Loucy (cell line): Measurements from ENCODE around the gene GLP2R.

Experiments
- H2AFZ ChIP-seq: fragments of 200-600 bp; sonication (generic); 2 replicates; pipeline ENCODE4 v1.6.0; 2016; ENCODE audit warnings: antibody characterized with exemption, mild to moderate bottlenecking, low read length, moderate library complexity
- H3F3A ChIP-seq: fragments of 200-600 bp; 2 replicates; pipeline ENCODE4 v1.6.0; 2016; ENCODE audit warnings: antibody characterized with exemption, low read depth, mild to moderate bottlenecking
- H3K27me3 ChIP-seq: fragments of 200-600 bp; sonication (generic); 2 replicates; pipeline ENCODE4 v1.6.1; 2014; ENCODE audit warnings: low read length, mild to moderate bottlenecking; ENCODE audit not compliant: insufficient read depth, poor library complexity, severe bottlenecking
- H3K36me3 ChIP-seq: fragments of 200-600 bp; sonication (generic); 2 replicates; pipeline ENCODE4 v1.6.1; 2016; ENCODE audit warnings: low read length; ENCODE audit not compliant: insufficient read depth
- H3K4me1 ChIP-seq: fragments of 200-600 bp; sonication (generic); 2 replicates; pipeline ENCODE4 v1.5.1; 2014; ENCODE audit warnings: low read length, mild to moderate bottlenecking; ENCODE audit not compliant: insufficient read depth, poor library complexity, severe bottlenecking
- H3K4me2 ChIP-seq: fragments of 200-600 bp; sonication (generic); 2 replicates; pipeline ENCODE4 v1.6.0; 2014; ENCODE audit warnings: antibody characterized with exemption, low read length, low read depth, mild to moderate bottlenecking; ENCODE audit not compliant: poor library complexity, severe bottlenecking
- H3K4me3 ChIP-seq: fragments of 200-600 bp; sonication (generic); 2 replicates; pipeline ENCODE4 v1.5.1; 2014; ENCODE audit warnings: low read length, mild to moderate bottlenecking, mixed read lengths; ENCODE audit not compliant: poor library complexity, severe bottlenecking
- H3K79me2 ChIP-seq: fragments of 200-600 bp; sonication (generic); 2 replicates; pipeline ENCODE4 v1.6.1; 2014; ENCODE audit warnings: low read length; ENCODE audit not compliant: insufficient read depth
- H3K9ac ChIP-seq: fragments of 200-600 bp; sonication (generic); 2 replicates; pipeline ENCODE4 v1.6.0; 2014; ENCODE audit warnings: mild to moderate bottlenecking, low read depth, low read length, moderate library complexity; ENCODE audit not compliant: poor library complexity, severe bottlenecking
- H3K9me2 ChIP-seq: fragments of 200-600 bp; sonication (generic); replicated peaks from 2 replicates; pipeline ENCODE4 v1.6.1; 2016; ENCODE audit warnings: low read depth, low read length, mixed read lengths
- H3K9me3 ChIP-seq: fragments of 200-600 bp; sonication (generic); 2 replicates; pipeline ENCODE4 v1.6.1; 2014; ENCODE audit warnings: mild to moderate bottlenecking, antibody characterized with exemption, low read length, low read depth; ENCODE audit not compliant: insufficient read depth
- H4K20me1 ChIP-seq: fragments of 200-600 bp; sonication (generic); 2 replicates; pipeline ENCODE4 v1.6.0; 2014; ENCODE audit warnings: antibody characterized with exemption, low read length, mild to moderate bottlenecking; ENCODE audit not compliant: insufficient read depth, poor library complexity, severe bottlenecking
- CTCF ChIP-seq: fragments of 200-600 bp; sonication (generic); conservative IDR thresholded peaks from 2 replicates; pipeline ENCODE4 v1.5.1; 2014; ENCODE audit warnings: mild to moderate bottlenecking, antibody characterized with exemption, low read length
- EZH2phosphoT487 ChIP-seq: fragments of 200-600 bp; IDR thresholded peaks from 2 replicates; pipeline ENCODE4 v1.6.1; 2018; ENCODE audit warnings: antibody characterized with exemption, mild to moderate bottlenecking, moderate library complexity, borderline replicate concordance

The GLP2R gene

DNA sequence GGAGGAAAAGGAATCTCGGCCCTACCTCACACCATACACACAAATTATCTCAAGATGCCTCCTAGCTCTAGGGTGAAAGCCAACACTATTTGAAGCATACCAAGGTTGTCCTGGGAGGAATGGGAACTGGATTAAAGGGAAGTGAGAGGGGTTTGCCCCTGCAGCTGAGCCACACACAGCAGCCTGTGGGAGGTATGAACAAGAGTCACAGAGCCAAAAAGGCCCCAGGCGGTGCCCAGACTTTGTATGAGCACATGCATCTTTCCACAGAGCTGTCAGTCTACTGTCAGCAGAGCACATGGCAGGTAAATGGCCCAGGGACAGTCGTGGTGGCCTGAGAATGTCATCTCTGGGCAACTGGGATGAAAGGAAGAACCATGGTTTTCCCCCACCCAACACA is 110.4 kb downstream of the GLP2R start:
- TF ChIP-seq EZH2phosphoT487 (no peak), CTCF (no peak)
- Histone ChIP-seq H3K9me2 (no peaks in the 10 kb centered on the region), H3K4me2 (no peak overlapping the region), H2AFZ (no peak overlapping the region), H3K4me1 (no peaks in the 10 kb centered on the region), H3K36me3 (peaks cover 60% of the 10 kb centered on the region), H3K27me3 (no peaks in the 10 kb centered on the region), H3F3A (no peaks in the 10 kb centered on the region), H3K79me2 (no peaks in the 10 kb centered on the region), H4K20me1 (no peaks in the 10 kb centered on the region), H3K4me3 (no peak overlapping the region), H3K9ac (no peak overlapping the region), H3K9me3 (no peaks in the 10 kb centered on the region; the same call in 1 of the 2 replicates)

DNA sequence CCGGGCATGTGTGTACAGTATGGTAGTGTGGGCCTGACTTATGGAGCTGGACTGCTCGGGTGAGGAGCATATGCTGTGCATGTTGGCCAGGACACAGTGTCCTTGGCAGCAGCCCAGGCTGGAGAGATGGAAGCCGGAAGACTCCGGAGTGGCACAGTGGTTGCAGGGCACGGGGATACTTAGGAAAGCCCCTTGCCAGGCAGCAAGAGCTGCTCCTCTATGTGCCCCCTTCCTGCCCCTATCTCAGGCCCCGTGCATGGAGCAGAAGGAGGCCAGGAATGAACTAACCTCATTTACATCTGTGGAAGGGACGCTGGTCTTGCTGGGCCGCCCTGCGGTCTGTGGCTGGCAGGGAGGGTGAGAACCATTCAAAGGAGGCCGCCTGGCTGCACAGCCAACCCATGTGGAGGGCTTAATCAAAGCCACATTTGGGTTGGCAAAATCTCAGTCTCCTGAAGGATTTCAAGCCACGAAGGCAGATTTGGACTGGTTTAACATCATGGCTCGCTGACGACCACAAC is 111.6 kb downstream of the GLP2R start:
- no peaks in the 10 kb centered on the region for H4K20me1 ChIP-seq
- H2AFZ ChIP-seq: no peak overlapping the region
- H3K36me3 ChIP-seq: peaks cover 63% of the 10 kb centered on the region
- H3K9me2 ChIP-seq: no peaks in the 10 kb centered on the region
- no peaks in the 10 kb centered on the region for H3F3A ChIP-seq
- no peak overlapping the region for H3K4me2 ChIP-seq
- no peak overlapping the region for H3K4me3 ChIP-seq
- no peak overlapping the region for H3K9ac ChIP-seq
- H3K4me1 ChIP-seq: no peaks in the 10 kb centered on the region
- no peaks in the 10 kb centered on the region; the same call in 1 of the 2 replicates for H3K9me3 ChIP-seq
- no peaks in the 10 kb centered on the region for H3K27me3 ChIP-seq
- H3K79me2 ChIP-seq: no peaks in the 10 kb centered on the region
- TF ChIP-seq EZH2phosphoT487: no peak
- no peak for TF ChIP-seq CTCF

DNA sequence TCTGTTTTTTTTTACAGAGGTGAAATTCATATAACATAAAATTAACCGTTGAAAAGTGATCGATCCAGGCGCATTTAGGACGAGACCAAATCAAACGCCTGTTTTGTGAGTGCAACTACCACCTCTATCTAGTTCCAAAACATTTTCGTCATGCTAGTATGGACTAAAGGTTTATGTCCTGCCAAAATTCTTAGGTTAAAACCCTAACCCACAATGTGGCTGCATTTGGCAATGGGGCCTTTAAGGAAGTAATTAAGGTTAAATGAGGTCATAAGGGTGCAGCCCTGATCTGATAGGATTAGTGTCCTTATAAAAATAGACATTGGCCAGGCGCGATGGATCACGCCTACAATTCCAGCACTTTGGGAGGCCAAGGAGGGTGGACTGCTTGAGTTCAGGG is 112.2 kb downstream of the GLP2R start:
- no peak for TF ChIP-seq EZH2phosphoT487
- TF ChIP-seq CTCF: no peak
- H3F3A ChIP-seq: no peaks in the 10 kb centered on the region
- H3K4me2 ChIP-seq: no peak overlapping the region
- H3K4me1 ChIP-seq: no peaks in the 10 kb centered on the region
- H3K27me3 ChIP-seq: no peaks in the 10 kb centered on the region
- peaks cover 65% of the 10 kb centered on the region for H3K36me3 ChIP-seq
- no peak overlapping the region for H3K4me3 ChIP-seq
- no peak overlapping the region for H3K9ac ChIP-seq
- H3K9me2 ChIP-seq: no peaks in the 10 kb centered on the region
- H3K79me2 ChIP-seq: no peaks in the 10 kb centered on the region
- H4K20me1 ChIP-seq: no peaks in the 10 kb centered on the region
- H2AFZ ChIP-seq: no peak overlapping the region
- H3K9me3 ChIP-seq: no peaks in the 10 kb centered on the region; the same call in 1 of the 2 replicates
